NCI-H1417 (cell line): ENCODE data around the gene SELENOS.
A peak's percentile ranks its signal among the peaks of the same experiment; 100 is the strongest.

Source experiments
- DNase-seq, 3 experiments: peaks; one replicate each; lab custom pipeline; 2025; lab: John Stamatoyannopoulos, UW

SELENOS gene

DNA sequence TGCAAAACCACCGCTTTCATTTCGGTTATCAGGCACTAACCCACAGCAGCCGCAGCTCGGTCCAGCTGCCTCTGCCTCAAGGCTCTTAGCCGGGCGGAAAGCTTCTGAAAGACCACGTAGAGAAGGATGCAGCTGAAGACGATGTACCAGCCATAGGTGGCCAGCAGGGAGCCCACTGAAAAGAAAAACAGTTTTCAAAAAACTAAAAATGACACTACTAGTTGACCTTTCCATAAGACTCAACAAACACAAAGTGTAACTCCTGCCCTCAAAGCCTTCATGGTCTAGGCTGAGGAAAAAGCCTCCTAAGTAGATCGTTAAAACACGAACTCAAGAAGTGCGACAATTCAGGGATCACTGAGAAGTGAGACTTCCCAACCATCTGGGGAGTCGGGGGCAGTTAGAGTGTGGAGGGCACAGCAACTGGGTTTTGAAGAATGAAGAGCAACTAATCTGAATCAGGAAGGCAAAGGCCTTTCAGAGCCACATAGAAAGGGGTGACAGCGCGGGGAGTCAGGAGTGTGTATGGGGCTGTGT is 716 bp downstream of the SELENOS start:
- peak in 2 of 3 experiments; percentile 30 to 61 for DNase-seq

- DNase-seq: no peak
These were observed 2.3 kb downstream of the SELENOS start for GRCh38 chr15:101275018-101275417.

- DNase-seq: no peak
These were observed 3.8 kb downstream of the SELENOS start for GRCh38 chr15:101273534-101273933.

DNA sequence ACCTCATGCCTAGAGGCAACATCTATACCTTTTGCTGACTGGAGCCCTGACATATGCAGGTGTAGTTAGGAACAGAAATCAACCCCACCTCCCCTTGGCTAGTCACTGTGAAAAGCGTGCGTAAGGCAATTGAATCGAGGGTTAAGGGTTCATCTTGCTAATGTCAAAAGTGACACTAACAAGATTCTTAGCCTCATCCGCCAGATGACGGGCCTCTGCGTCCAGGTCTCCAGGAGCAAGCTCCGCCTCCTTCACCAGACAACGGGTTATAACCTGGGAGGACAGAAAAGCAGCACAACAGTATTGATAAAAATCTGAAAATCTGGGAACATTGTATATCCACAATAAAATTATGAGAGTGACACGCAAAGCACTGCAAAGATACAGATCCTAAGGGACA is 4.7 kb downstream of the SELENOS start:
- DNase-seq: no peak

GRCh38 chr15:101269479-101270223 is 7.6 kb downstream of the SELENOS start:
- no peak for DNase-seq

DNA sequence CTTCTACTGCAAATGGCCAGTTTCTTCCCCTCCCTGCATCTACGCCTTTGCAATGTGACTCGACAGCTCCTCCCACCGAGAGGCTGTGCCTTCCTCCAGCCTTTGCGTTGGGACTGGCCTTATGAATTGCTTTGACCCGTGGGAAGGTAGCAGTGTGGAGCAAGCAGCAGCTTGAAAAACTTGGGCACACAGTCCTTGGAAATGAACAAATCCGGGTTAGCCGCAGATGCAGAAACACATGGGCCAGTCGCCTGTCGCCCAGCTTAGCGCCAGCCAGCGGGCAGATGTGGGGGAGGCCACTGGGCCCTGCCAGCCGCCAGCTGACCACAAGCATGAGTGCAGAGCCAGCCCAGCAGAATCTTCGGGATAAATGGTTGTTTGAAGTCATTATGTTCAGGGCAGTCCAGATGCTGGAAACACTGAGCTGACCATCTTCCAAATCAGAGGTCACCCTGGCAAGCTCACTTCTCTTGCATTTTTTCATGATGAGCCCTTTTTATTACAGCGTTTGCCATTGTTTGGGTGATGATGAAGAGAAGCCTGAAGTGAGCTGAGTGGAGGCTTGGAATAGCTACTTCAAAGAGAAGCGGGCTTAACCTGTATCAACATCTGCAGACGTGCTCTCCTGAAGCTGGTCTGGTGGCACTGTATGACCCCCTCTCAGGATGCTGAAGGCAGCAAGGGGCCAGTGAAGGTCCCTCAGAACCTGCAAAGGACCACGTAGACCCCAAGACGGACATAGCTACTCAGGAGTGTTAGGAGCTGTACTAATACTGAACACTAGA is 9.8 kb downstream of the SELENOS start:
- DNase-seq: no peak

DNA sequence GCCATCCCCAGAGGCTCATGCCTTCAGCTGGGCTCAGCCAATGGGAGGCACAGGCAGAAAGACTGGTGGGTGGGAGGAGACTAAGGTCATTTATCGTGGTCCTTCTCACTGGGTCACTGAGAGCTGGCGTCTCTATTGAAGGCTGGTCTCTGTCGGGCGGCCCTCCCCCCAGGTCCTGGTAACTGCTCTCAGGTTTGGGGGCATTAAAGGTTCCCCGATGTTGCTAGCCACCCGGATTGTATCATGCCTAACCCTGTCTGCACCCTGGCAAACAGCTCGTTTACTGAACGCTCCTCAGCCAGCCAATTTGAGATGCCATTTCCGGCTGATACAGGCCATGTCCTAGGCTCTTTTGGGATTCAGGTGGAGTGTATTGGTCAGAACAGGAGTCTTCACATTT is 10.5 kb downstream of the SELENOS start:
- no peak for DNase-seq

DNA sequence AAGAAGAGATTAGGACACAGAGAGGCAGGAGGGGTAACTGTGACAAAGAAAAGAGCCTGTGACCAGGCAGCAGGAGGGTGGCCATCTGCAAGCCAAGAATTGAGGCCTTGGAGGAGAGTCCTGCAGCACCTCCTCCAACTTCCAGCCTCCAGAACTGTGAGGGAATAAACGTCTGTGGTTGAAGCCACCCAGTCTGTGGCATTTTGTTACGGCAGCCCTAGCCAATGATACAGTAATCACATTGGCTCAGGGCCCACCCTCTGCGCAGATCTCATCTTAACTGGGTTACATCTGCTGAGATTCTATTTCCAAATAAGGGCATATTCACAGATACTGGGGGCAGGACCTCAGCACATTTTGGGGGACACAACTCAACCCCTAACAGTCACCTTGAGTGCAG is 11.3 kb downstream of the SELENOS start:
- DNase-seq: no peak

- no peak for DNase-seq
These were observed 12.2 kb downstream of the SELENOS start for GRCh38 chr15:101264911-101265641.

DNA sequence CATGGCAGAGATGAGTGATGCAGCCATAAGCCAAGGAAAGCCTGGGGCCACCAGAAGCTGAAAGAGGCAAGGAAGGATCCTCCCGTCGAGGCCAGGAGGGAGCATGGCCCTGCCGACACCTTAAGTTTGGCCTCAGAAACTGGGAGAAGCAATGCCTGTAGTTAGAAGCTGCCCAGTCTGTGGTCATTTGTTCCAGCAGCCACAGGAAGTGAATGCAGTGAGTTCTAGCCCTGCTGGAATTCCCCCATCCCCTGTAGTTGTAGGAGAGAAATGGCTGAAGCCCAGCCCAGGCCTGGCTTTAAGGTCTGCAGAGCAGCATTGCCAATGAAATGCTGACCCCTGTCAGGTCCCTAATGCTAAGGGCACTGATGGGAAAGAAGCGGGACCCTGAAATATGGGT is 13.3 kb downstream of the SELENOS start:
- DNase-seq: no peak

GRCh38 chr15:101262551-101262950 is 14.7 kb downstream of the SELENOS start:
- DNase-seq: no peak

GRCh38 chr15:101258238-101259144 is 18.8 kb downstream of the SELENOS start:
- peak; percentile 69 to 89 (median 87) for DNase-seq

GRCh38 chr15:101256757-101257156 is 20.5 kb downstream of the SELENOS start:
- DNase-seq: no peak

- DNase-seq: peak in 1 of 3 experiments; percentile 49
These were observed 21.6 kb downstream of the SELENOS start for GRCh38 chr15:101255615-101256241.

DNA sequence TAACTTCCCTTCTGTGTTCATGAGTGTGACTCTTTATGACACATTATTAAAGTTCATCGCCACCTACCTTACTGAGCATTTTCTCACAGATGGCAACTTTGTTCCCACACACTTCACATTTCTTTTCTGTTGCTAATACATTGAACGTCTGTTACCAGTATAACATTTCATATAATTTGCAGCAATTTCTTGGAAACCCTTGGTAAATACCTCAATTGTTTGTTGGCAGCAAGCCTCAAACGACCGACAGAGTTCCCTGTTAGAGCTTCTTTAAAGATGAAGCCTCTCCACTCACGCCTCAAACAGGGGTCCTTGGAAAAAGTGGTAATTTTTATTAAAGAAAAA is 22.3 kb downstream of the SELENOS start:
- DNase-seq: no peak

DNA sequence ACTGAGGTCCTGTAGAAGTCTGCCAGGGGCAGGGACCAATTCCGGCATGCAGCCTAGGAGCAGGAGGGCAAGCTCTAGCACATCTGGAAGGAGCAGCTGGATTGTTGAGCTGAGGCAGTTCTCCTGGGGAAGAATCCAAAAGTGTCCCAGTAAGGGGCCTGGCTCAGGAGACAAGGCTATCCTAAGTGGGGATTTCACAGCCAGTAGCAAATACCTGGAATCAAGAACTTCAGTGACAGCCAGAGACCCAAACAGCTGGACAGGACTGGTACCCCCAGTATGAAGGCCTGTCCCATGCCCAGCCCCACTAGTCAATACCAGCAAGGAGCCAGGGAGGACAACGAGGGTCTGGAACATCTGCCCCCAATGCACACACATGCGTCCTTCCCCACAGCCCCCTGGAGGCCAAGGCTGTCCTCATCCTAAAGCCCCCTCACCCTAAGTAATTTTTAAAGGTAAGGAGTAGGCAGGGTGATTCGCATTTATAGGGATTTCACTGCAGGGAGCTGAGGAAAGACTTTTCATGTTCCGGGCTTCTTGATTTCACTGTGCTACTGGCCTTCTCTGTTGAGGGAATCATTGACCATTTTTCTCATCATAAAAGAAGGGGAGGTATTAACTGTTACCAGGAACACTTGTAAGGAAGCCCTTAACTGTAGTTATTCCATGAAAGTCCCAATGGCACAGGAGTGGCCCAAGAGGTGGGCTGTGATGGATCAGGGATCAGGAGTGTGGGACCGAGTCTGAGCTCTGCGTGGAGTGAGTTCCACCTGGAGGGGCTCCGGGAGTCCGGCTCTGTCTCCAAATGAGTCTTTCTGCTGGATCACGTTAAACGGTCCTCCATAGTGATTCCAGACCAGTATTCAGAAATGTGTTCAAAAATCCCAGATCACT is 22.9 kb downstream of the SELENOS start:
- DNase-seq: no peak

- DNase-seq: peak in 1 of 3 experiments; percentile 31
These were observed 24.4 kb downstream of the SELENOS start for GRCh38 chr15:101252836-101253235.

DNA sequence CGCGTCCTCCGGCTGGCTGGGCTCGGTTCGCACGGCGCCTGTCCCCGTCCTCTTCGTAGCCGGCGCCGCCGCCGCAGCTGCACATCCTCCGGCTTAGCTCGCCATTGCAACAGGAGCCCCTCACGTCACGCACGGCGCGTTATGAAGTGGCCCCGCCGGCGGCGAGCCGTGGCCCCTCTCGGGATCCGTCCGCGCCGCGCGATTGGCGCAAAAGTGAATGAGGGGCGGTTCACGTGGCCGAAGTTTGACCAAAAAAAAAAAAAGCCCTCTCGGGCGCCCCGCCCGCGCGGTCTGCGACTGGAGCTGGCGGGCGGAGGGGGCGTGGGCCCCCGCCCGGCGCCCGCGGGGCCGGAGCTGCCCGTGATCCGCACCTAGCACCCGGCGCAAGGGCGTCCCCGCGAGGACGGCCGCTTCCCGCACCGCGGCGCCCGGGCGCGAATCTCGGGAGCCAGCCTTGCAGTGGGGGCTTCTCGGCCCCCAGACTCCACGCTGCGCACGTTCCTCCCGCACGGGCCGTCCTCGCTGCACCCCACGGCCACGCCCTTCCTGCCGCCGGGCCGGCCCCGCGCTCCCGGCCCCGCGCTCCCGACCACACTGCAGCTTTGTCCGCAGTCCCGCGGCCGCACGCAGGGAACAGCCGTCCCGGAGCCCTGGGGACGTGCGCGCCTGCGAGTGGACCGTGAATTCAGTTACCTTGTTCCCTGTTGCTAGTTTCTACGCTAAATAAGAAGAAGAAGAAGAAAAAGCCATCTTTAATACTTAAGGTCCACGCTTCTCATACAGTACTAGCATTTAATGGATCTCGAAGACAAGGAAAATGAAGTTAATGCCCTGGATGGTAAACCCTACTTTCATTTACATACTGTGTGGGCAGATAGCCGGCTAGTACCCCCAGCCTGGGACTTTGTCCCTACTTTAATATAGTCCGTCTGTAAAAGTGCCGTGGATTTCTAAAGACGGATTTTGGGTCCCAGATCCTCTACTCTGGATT is 25.2 kb downstream of the SELENOS start, which contains the start of gene CHSY1:
Gene CHSY1, minus strand, starts transcription at position 219 of the 991 bp plus-strand sequence. CDS start 592 bp downstream, outside the sequence.
- peak; percentile 94 for DNase-seq
